ENCODE measurements around the gene TTC21B.

Gene TTC21B

GRCh38 chr2:165958313-165958960, 4.9 kb upstream of the TTC21B start:
- no peak for DNase-seq
- no peaks in the 10 kb centered on the region for H3K36me3 Mint-ChIP-seq (ENCODE audit: low read depth)
- H3K9me3 Mint-ChIP-seq: peaks cover 9% of the 10 kb centered on the region
- H3K27ac Mint-ChIP-seq: no peak overlapping the region
- H3K4me1 Mint-ChIP-seq: peaks cover 13% of the 10 kb centered on the region
- no peak for TF ChIP-seq CTCF (IDR thresholded peaks at IDR 0.05)
- H3K27me3 Mint-ChIP-seq (ENCODE audit: low read depth, poor library complexity): no peaks in the 10 kb centered on the region
- H3K4me3 Mint-ChIP-seq: no peak overlapping the region

GRCh38 chr2:165957030-165957675, 3.6 kb upstream of the TTC21B start:
- Mint-ChIP-seq H3K27me3 (ENCODE audit: low read depth, poor library complexity) (no peaks in the 10 kb centered on the region), H3K27ac (no peak overlapping the region), H3K4me1 (peaks cover 13% of the 10 kb centered on the region), H3K9me3 (peaks cover 9% of the 10 kb centered on the region), H3K36me3 (ENCODE audit: low read depth) (no peaks in the 10 kb centered on the region), H3K4me3 (no peak overlapping the region)
- no peak for TF ChIP-seq CTCF (IDR thresholded peaks at IDR 0.05)
- no peak for DNase-seq

- TF ChIP-seq CTCF (IDR thresholded peaks at IDR 0.05): no peak
- H3K9me3 Mint-ChIP-seq: peaks cover 9% of the 10 kb centered on the region
- H3K36me3 Mint-ChIP-seq (ENCODE audit: low read depth): peaks cover 10% of the 10 kb centered on the region
- no peak overlapping the region for H3K27ac Mint-ChIP-seq
- H3K4me1 Mint-ChIP-seq: peaks cover 13% of the 10 kb centered on the region
- DNase-seq: no peak
- no peak overlapping the region for H3K4me3 Mint-ChIP-seq
- no peaks in the 10 kb centered on the region for H3K27me3 Mint-ChIP-seq (ENCODE audit: low read depth, poor library complexity)
These were observed 296 bp downstream of the TTC21B start for GRCh38 chr2:165953306-165953654.

GRCh38 chr2:165952741-165953211, 800 bp downstream of the TTC21B start:
- no peak overlapping the region for H3K4me3 Mint-ChIP-seq
- H3K27ac Mint-ChIP-seq: no peak overlapping the region
- no peak for DNase-seq
- peaks cover 15% of the 10 kb centered on the region for H3K36me3 Mint-ChIP-seq (ENCODE audit: low read depth)
- peaks cover 17% of the 10 kb centered on the region for H3K4me1 Mint-ChIP-seq
- H3K9me3 Mint-ChIP-seq: peaks cover 9% of the 10 kb centered on the region
- no peaks in the 10 kb centered on the region for H3K27me3 Mint-ChIP-seq (ENCODE audit: low read depth, poor library complexity)
- TF ChIP-seq CTCF (IDR thresholded peaks at IDR 0.05): no peak

DNA sequence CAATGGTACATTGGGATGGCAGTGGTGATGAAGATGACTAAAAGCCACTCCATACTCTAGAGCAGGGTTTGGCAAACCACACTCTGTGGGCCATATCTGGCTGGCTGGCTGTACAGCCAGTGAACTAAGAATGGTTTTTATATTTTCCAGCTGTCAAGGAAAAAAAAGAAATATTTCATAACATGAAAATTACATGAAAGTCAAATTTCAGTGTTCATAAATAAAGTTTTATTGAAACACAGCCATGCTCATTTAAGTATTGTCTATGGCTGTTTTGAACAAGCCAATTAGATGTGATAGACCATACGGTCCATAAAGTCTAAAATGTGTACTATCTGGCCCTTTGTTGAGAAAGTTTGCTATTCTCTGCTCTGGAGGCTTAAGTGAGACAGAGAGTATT, 1.5 kb downstream of the TTC21B start:
- no peak for TF ChIP-seq CTCF (IDR thresholded peaks at IDR 0.05)
- H3K27ac Mint-ChIP-seq: no peak overlapping the region
- H3K4me3 Mint-ChIP-seq: no peak overlapping the region
- DNase-seq: no peak
- no peaks in the 10 kb centered on the region for H3K27me3 Mint-ChIP-seq (ENCODE audit: low read depth, poor library complexity)
- peaks cover 22% of the 10 kb centered on the region for H3K36me3 Mint-ChIP-seq (ENCODE audit: low read depth)
- peaks cover 24% of the 10 kb centered on the region for H3K4me1 Mint-ChIP-seq
- peaks cover 9% of the 10 kb centered on the region for H3K9me3 Mint-ChIP-seq

DNA sequence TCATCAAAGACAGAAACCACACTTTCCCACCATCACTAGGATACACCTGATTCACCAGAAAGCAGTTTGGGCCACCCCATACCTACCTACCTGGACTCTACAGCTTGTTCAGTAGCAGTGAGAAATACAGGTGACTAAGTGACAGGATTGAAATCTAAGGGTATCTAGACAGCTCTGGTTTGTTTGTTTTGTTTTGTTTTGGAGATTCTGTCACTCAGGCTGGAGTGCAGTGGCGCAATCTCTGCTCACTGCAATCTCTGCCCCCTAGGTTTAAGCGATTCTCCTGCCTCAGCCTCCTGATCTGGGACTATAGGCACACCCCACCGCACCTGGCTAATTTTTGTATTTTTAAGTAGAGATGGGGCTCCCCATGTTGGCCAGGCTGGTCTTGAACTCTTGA, 3.1 kb downstream of the TTC21B start:
- Mint-ChIP-seq H3K27ac (no peak overlapping the region), H3K4me1 (peaks cover 22% of the 10 kb centered on the region), H3K4me3 (no peak overlapping the region), H3K27me3 (ENCODE audit: low read depth, poor library complexity) (no peaks in the 10 kb centered on the region), H3K9me3 (no peaks in the 10 kb centered on the region), H3K36me3 (ENCODE audit: low read depth) (peaks cover 27% of the 10 kb centered on the region)
- DNase-seq: no peak
- TF ChIP-seq CTCF (IDR thresholded peaks at IDR 0.05): no peak

Data from nephron progenitor cell (in vitro differentiated cells).